HepG2 (cell line): ENCODE data around the gene RPL38. TPM values are rescaled to one million over a fixed set of nuclear protein-coding genes. Genes with fewer than 3 reads are reported as not detected.

Experiments used
- HDAC6 ChIP-seq: fragments of 200-600 bp; sonication (generic); IDR thresholded peaks from 2 replicates; pipeline ENCODE4 v1.7.0; 2017; ENCODE audit warnings: mild to moderate bottlenecking, antibody characterized with exemption, low read length, low read depth
- JARID2 ChIP-seq: sonication (generic); formaldehyde crosslinking; IDR thresholded peaks from 2 replicates; pipeline ENCODE4 v1.8.1; 2023; ENCODE audit warnings: missing genetic modification reagents, inconsistent platforms; ENCODE audit not compliant: insufficient replicate concordance
- KDM5B ChIP-seq: sonication (generic); formaldehyde crosslinking; IDR thresholded peaks from 2 replicates; pipeline ENCODE4 v1.4.0; 2020; ENCODE audit warnings: missing genetic modification reagents, mild to moderate bottlenecking, borderline replicate concordance
- MYNN ChIP-seq: sonication (generic); formaldehyde crosslinking; IDR thresholded peaks from 2 replicates; pipeline ENCODE4 v1.4.0; 2020; ENCODE audit warnings: mild to moderate bottlenecking, low read depth, missing genetic modification reagents
- NCOA1 ChIP-seq: sonication (generic); formaldehyde crosslinking; IDR thresholded peaks from 2 replicates; pipeline ENCODE4 v1.9.0; 2021; ENCODE audit warnings: missing genetic modification reagents
- NFAT5 ChIP-seq: sonication (generic); formaldehyde crosslinking; IDR thresholded peaks from 2 replicates; pipeline ENCODE4 v1.4.0; 2020; ENCODE audit warnings: missing genetic modification reagents
- PBX2 ChIP-seq: IDR thresholded peaks from 2 replicates; pipeline ENCODE4 v1.6.1; 2016; ENCODE audit warnings: control low read depth
- PHF8 ChIP-seq: sonication (generic); formaldehyde crosslinking; IDR thresholded peaks from 2 replicates; pipeline ENCODE4 v1.5.0; 2020; ENCODE audit warnings: missing genetic modification reagents
- PITX1 ChIP-seq: sonication (generic); formaldehyde crosslinking; IDR thresholded peaks from 2 replicates; pipeline ENCODE4 v1.5.1; 2020; ENCODE audit warnings: mild to moderate bottlenecking, missing genetic modification reagents
- REXO4 ChIP-seq: sonication (generic); formaldehyde crosslinking; IDR thresholded peaks from 2 replicates; pipeline ENCODE4 v1.8.0; 2022; ENCODE audit warnings: missing genetic modification reagents, mild to moderate bottlenecking, borderline replicate concordance
- ZNF142 ChIP-seq: sonication (generic); formaldehyde crosslinking; IDR thresholded peaks from 2 replicates; pipeline ENCODE4 v1.4.0; 2020; ENCODE audit warnings: missing genetic modification reagents
- ZNF235 ChIP-seq: sonication (generic); formaldehyde crosslinking; IDR thresholded peaks from 2 replicates; pipeline ENCODE4 v1.8.1; 2023; ENCODE audit warnings: mild to moderate bottlenecking, missing genetic modification reagents, borderline replicate concordance
- ZNF256 ChIP-seq: sonication (generic); formaldehyde crosslinking; conservative IDR thresholded peaks from 2 replicates; pipeline ENCODE4 v1.4.0; 2020; ENCODE audit warnings: missing genetic modification reagents
- ZNF274 ChIP-seq: sonication (generic); formaldehyde crosslinking; IDR thresholded peaks from 2 replicates; pipeline ENCODE4 v1.5.1; 2020; ENCODE audit warnings: mild to moderate bottlenecking, missing genetic modification reagents
- ZNF678 ChIP-seq: sonication (generic); formaldehyde crosslinking; IDR thresholded peaks from 2 replicates; pipeline ENCODE4 v1.4.0; 2020; ENCODE audit warnings: mild to moderate bottlenecking, missing genetic modification reagents
- ZNF703 ChIP-seq: sonication (generic); formaldehyde crosslinking; IDR thresholded peaks from 2 replicates; pipeline ENCODE4 v1.5.1; 2020; ENCODE audit warnings: missing genetic modification reagents, mild to moderate bottlenecking, moderate library complexity, borderline replicate concordance
- polyA plus RNA-seq, 8 experiments: library from polyadenylated mRNA; depleted of rRNA in 3 of 8; stranded (reverse) in 7 of 8; unstranded in 1 of 8; fragments of >200 nt; fragmentation: Illumina TruSeq in 4 of 8; extraction: Trizol in 4 of 8; gene quantifications; 2 replicates each; pipeline versions ENCODE4 v1.2.1 to v1.2.3, GENCODE V29; 2011 to 2016; ENCODE audit warnings: low read depth in 4 of 8, missing spikeins in 1 of 8, mixed read lengths in 1 of 8; ENCODE audit not compliant: insufficient read depth in 1 of 8
- total RNA-seq, 5 experiments: library from RNA; depleted of rRNA; stranded (reverse); fragments of >200 nt; fragmentation: Illumina TruSeq; extraction: Trizol; gene quantifications; 2 replicates each; pipeline ENCODE4 v1.2.3, GENCODE V29; 2016; ENCODE audit warnings: low read depth in 1 of 5

The RPL38 gene
- total and polyA plus RNA-seq, 2 of the 13 experiments (the other 11 are each of a cell fraction or from before 2014, with no cell fraction given): 2,370 to 2,372 TPM

- TF ChIP-seq ZNF142 (CRISPR knock-in tag): 0 out of 2 replicates have a peak, but pooled peaks have one; percentile 62
- TF ChIP-seq ZNF678 (CRISPR knock-in tag): peak; percentile 87; the same call in 1 of the 2 replicates
- TF ChIP-seq MYNN (CRISPR knock-in tag): peak; percentile 54; the same call in 1 of the 2 replicates
- peak; percentile 93 for TF ChIP-seq ZNF274 (CRISPR knock-in tag)
- peak; percentile 90 for TF ChIP-seq PITX1 (CRISPR knock-in tag)
- no peak for TF ChIP-seq REXO4 (CRISPR knock-in tag)
- peak; percentile 80; the same call in 1 of the 2 replicates for TF ChIP-seq NFAT5 (CRISPR knock-in tag)
- TF ChIP-seq ZNF256 (CRISPR knock-in tag): no peak; the same call in 1 of the 2 replicates
- TF ChIP-seq PBX2 (CRISPR knock-in tag): no peak
- peak; percentile 58 for TF ChIP-seq JARID2
- TF ChIP-seq ZNF235 (CRISPR knock-in tag): peak; percentile 95
- peak; percentile 96 for TF ChIP-seq KDM5B (CRISPR knock-in tag)
- no peak for TF ChIP-seq NCOA1 (CRISPR knock-in tag)
- TF ChIP-seq HDAC6: no peak
- no peak for TF ChIP-seq ZNF703 (CRISPR knock-in tag)
- peak; percentile 94 for TF ChIP-seq PHF8 (CRISPR knock-in tag)
These were observed at the start of gene RPL38 (continued) for GRCh38 chr17:74203439-74204240.
